HEK293 (cell line): ENCODE results near the gene NUDT3.

ENCODE experiments used
- CTCF ChIA-PET: fragments of 350-600 bp; formaldehyde crosslinking; extraction: SDS; loops from one replicate; lab custom pipeline; 2021; ENCODE audit warnings: antibody characterized with exemption; lab: Yijun Ruan, JAX
- POLR2A ChIA-PET: fragments of 300-600 bp; formaldehyde crosslinking; extraction: SDS; loops from one replicate; lab custom pipeline; 2020; ENCODE audit warnings: antibody characterized with exemption, inconsistent platforms; lab: Yijun Ruan, JAX
- H3K27ac ChIP-seq: fragments of 200-500 bp; sonication (Bioruptor generic); 2 replicates; pipeline ENCODE4 v1.5.1; 2014; ENCODE audit warnings: low read depth, low read length, control low read depth, inconsistent platforms; ENCODE audit errors: extremely low read depth
- H3K36me3 ChIP-seq, 2 experiments: fragments of 200-500 bp in 1 of 2; sonication (Bioruptor generic) in 1 of 2; 1 replicate in 1 of 2; 2 replicates in 1 of 2; pipeline ENCODE4 v1.5.1; 2014 to 2017; ENCODE audit warnings: inconsistent platforms in 2 of 2, low read length in 2 of 2; ENCODE audit not compliant: control insufficient read depth in 2 of 2, insufficient read depth in 1 of 2
- H3K4me1 ChIP-seq: fragments of 200-500 bp; sonication (Bioruptor generic); 2 replicates; pipeline ENCODE4 v1.5.1; 2014; ENCODE audit warnings: mild to moderate bottlenecking, low read length, inconsistent platforms; ENCODE audit not compliant: control insufficient read depth, insufficient read depth
- H3K4me3 ChIP-seq: 2 replicates; pipeline ENCODE4 v1.5.1; 2011; ENCODE audit warnings: low read depth, mild to moderate bottlenecking, control low read depth, low read length, moderate library complexity
- H3K9me3 ChIP-seq: fragments of 200-500 bp; sonication (Bioruptor generic); 2 replicates; pipeline ENCODE4 v1.5.1; 2014; ENCODE audit warnings: low read depth, low read length, inconsistent platforms; ENCODE audit not compliant: control insufficient read depth, insufficient read depth
- KLF9 ChIP-seq: fragments of 450-650 bp; formaldehyde crosslinking; IDR thresholded peaks from 2 replicates; pipeline ENCODE4 v1.5.1; 2016; ENCODE audit warnings: missing biosample characterization, missing genetic modification characterization, low read depth
- SCRT1 ChIP-seq: fragments of 450-650 bp; formaldehyde crosslinking; IDR thresholded peaks from 2 replicates; pipeline ENCODE4 v1.5.1; 2016; ENCODE audit warnings: missing biosample characterization, missing genetic modification characterization, borderline replicate concordance
- ZFP3 ChIP-seq: fragments of 450-650 bp; formaldehyde crosslinking; IDR thresholded peaks from 2 replicates; pipeline ENCODE4 v1.5.1; 2016; ENCODE audit warnings: low read depth, missing biosample characterization, missing genetic modification characterization
- ZFP41 ChIP-seq: fragments of 450-650 bp; formaldehyde crosslinking; IDR thresholded peaks from 2 replicates; pipeline ENCODE4 v1.5.1; 2016; ENCODE audit warnings: missing biosample characterization, missing genetic modification characterization, borderline replicate concordance
- ZNF10 ChIP-seq: fragments of 450-650 bp; formaldehyde crosslinking; IDR thresholded peaks from 2 replicates; pipeline ENCODE4 v1.5.1; 2017; ENCODE audit warnings: missing biosample characterization, missing genetic modification characterization
- ZNF114 ChIP-seq: fragments of 450-650 bp; formaldehyde crosslinking; IDR thresholded peaks from 2 replicates; pipeline ENCODE4 v1.5.0; 2017; ENCODE audit warnings: missing biosample characterization, missing genetic modification characterization
- ZNF169 ChIP-seq: fragments of 450-650 bp; formaldehyde crosslinking; IDR thresholded peaks from 2 replicates; pipeline ENCODE4 v1.5.1; 2016; ENCODE audit warnings: missing biosample characterization, missing genetic modification characterization
- ZNF19 ChIP-seq: fragments of 450-650 bp; formaldehyde crosslinking; IDR thresholded peaks from 2 replicates; pipeline ENCODE4; 2016; ENCODE audit warnings: missing biosample characterization, missing genetic modification characterization, low read depth
- ZNF2 ChIP-seq: fragments of 450-650 bp; formaldehyde crosslinking; IDR thresholded peaks from 2 replicates; pipeline ENCODE4 v1.5.1; 2016; ENCODE audit warnings: missing biosample characterization, missing genetic modification characterization
- ZNF221 ChIP-seq: fragments of 450-650 bp; formaldehyde crosslinking; IDR thresholded peaks from 2 replicates; pipeline ENCODE4 v1.5.1; 2017; ENCODE audit warnings: missing biosample characterization, missing genetic modification characterization, borderline replicate concordance
- ZNF239 ChIP-seq: fragments of 450-650 bp; formaldehyde crosslinking; IDR thresholded peaks from 2 replicates; pipeline ENCODE4 v1.5.1; 2016; ENCODE audit warnings: missing biosample characterization, missing genetic modification characterization
- ZNF416 ChIP-seq: fragments of 450-650 bp; formaldehyde crosslinking; IDR thresholded peaks from 2 replicates; pipeline ENCODE4 v1.5.1; 2016; ENCODE audit warnings: missing biosample characterization, missing genetic modification characterization
- ZNF521 ChIP-seq: fragments of 450-650 bp; formaldehyde crosslinking; IDR thresholded peaks from 2 replicates; pipeline ENCODE4 v1.5.1; 2017; ENCODE audit warnings: missing biosample characterization, mild to moderate bottlenecking, missing genetic modification characterization
- ZNF621 ChIP-seq: fragments of 450-650 bp; formaldehyde crosslinking; IDR thresholded peaks from 2 replicates; pipeline ENCODE4 v1.5.1; 2017; ENCODE audit warnings: missing biosample characterization, missing genetic modification characterization
- ZNF624 ChIP-seq: fragments of 450-650 bp; formaldehyde crosslinking; IDR thresholded peaks from 2 replicates; pipeline ENCODE4 v1.5.1; 2017; ENCODE audit warnings: missing biosample characterization, missing genetic modification characterization
- ZNF677 ChIP-seq: fragments of 450-650 bp; IDR thresholded peaks from 2 replicates; pipeline ENCODE4 v1.5.0; 2018; ENCODE audit warnings: missing biosample characterization, mild to moderate bottlenecking, missing genetic modification characterization, moderate library complexity
- TF ChIP-seq, protein P1 (sequence below): fragments of 450-650 bp; formaldehyde crosslinking; IDR thresholded peaks from 2 replicates; pipeline ENCODE4 v1.5.1; 2016; ENCODE audit warnings: missing biosample characterization, missing genetic modification characterization
- TF ChIP-seq, protein P2 (sequence below): fragments of 450-650 bp; formaldehyde crosslinking; IDR thresholded peaks from 2 replicates; pipeline ENCODE4 v1.5.1; 2016; ENCODE audit warnings: missing biosample characterization, missing genetic modification characterization
- TF ChIP-seq, protein P3 (sequence below): fragments of 450-650 bp; formaldehyde crosslinking; IDR thresholded peaks from 2 replicates; pipeline ENCODE4 v1.5.1; 2016; ENCODE audit warnings: missing biosample characterization, missing genetic modification characterization
- TF ChIP-seq, protein P4 (sequence below): fragments of 450-650 bp; formaldehyde crosslinking; IDR thresholded peaks from 2 replicates; pipeline ENCODE4 v1.5.1; 2016; ENCODE audit warnings: missing biosample characterization, missing genetic modification characterization
- TF ChIP-seq, protein P5 (sequence below): fragments of 450-650 bp; formaldehyde crosslinking; IDR thresholded peaks from 2 replicates; pipeline ENCODE4 v1.5.1; 2016; ENCODE audit warnings: missing biosample characterization, missing genetic modification characterization

NUDT3 gene

DNA sequence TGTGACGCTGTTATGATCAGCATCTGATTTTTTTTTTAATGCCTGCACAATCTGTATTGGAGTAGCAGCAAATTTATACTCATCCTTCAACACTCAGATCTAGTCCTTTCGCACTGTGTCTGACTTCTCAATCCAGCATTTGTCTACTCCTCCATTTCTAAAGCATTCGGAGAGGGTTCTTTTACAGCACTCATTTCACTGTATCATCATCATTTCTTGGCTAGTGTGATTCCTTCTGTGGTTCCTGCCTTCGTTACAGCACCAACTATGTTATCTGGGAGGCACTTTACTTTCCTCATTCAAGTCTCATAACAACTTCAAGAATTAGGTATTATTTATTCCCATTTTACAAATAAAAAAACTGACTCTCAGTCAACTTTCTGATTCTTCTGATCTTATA lies 18.0 kb downstream of the NUDT3 start (continued):
- no peak for TF ChIP-seq ZFP41 (tag by site-specific recombination)
- TF ChIP-seq, protein P1, sequence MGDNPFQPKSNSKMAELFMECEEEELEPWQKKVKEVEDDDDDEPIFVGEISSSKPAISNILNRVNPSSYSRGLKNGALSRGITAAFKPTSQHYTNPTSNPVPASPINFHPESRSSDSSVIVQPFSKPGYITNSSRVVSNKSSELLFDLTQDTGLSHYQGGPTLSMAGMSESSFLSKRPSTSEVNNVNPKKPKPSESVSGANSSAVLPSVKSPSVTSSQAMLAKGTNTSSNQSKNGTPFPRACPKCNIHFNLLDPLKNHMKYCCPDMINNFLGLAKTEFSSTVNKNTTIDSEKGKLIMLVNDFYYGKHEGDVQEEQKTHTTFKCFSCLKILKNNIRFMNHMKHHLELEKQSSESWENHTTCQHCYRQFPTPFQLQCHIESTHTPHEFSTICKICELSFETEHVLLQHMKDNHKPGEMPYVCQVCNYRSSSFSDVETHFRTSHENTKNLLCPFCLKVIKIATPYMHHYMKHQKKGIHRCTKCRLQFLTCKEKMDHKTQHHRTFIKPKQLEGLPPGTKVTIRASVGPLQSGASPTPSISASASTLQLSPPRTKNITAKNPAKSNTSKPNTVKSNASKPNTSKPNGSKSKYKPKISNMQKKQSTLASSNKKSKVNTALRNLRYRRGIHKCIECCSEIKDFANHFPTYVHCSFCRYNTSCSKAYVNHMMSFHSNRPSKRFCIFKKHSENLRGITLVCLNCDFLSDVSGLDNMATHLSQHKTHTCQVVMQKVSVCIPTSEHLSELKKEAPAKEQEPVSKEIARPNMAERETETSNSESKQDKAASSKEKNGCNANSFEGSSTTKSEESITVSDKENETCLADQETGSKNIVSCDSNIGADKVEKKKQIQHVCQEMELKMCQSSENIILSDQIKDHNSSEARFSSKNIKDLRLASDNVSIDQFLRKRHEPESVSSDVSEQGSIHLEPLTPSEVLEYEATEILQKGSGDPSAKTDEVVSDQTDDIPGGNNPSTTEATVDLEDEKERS (tag by site-specific recombination): no peak

DNA sequence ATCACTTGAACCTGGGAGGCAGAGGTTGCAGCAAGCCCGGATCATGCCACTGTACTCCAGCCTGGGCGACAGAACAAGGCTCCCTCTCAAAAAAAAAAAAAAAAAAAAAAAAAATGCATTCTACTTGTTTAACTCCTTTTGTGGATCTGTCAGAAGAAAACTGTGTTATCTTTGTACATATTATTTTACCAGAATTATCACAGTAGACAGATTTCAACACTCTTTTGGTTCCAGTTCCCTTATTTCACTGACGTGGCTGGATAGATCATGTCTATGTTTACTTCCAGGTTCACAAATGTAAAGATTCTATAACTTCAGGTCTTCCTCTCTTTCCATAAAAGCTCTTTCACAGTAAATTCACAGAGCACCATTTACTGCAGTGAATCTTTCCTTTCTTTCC lies 18.4 kb downstream of the NUDT3 start:
- TF ChIP-seq, protein P2, sequence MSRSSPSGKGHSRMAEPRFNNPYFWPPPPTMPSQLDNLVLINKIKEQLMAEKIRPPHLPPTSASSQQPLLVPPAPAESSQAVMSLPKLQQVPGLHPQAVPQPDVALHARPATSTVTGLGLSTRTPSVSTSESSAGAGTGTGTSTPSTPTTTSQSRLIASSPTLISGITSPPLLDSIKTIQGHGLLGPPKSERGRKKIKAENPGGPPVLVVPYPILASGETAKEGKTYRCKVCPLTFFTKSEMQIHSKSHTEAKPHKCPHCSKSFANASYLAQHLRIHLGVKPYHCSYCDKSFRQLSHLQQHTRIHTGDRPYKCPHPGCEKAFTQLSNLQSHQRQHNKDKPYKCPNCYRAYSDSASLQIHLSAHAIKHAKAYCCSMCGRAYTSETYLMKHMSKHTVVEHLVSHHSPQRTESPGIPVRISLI (tag by site-specific recombination): no peak
- TF ChIP-seq ZNF239 (tag by site-specific recombination) (no peak), ZNF2 (tag by site-specific recombination) (no peak), ZNF521 (no peak), ZNF624 (tag by site-specific recombination) (no peak), ZNF19 (tag by site-specific recombination) (no peak), ZNF114 (tag by site-specific recombination) (no peak), ZNF221 (no peak), ZNF169 (tag by site-specific recombination) (no peak), ZNF677 (tag by site-specific recombination) (no peak), SCRT1 (no peak), ZNF416 (no peak), ZNF621 (tag by site-specific recombination) (no peak), ZFP3 (tag by site-specific recombination) (no peak)
- TF ChIP-seq, protein P3, sequence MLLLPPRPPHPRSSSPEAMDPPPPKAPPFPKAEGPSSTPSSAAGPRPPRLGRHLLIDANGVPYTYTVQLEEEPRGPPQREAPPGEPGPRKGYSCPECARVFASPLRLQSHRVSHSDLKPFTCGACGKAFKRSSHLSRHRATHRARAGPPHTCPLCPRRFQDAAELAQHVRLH (tag by site-specific recombination): no peak
- TF ChIP-seq, protein P4, sequence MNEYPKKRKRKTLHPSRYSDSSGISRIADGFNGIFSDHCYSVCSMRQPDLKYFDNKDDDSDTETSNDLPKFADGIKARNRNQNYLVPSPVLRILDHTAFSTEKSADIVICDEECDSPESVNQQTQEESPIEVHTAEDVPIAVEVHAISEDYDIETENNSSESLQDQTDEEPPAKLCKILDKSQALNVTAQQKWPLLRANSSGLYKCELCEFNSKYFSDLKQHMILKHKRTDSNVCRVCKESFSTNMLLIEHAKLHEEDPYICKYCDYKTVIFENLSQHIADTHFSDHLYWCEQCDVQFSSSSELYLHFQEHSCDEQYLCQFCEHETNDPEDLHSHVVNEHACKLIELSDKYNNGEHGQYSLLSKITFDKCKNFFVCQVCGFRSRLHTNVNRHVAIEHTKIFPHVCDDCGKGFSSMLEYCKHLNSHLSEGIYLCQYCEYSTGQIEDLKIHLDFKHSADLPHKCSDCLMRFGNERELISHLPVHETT (tag by site-specific recombination): no peak
- Histone ChIP-seq H3K4me3 (no peak overlapping the region), H3K4me1 (peaks cover 5% of the 10 kb centered on the region), H3K9me3 (no peaks in the 10 kb centered on the region), H3K36me3 (no peaks in the 10 kb centered on the region; a peak in 1 of 3 replicates), H3K27ac (no peak overlapping the region)
- CTCF ChIA-PET: no interaction called here
- POLR2A ChIA-PET: interaction anchor here (0.7 kb wide), 1 partner anchor 47 kb away, joined by 8 read pairs; no protein-coding TSS in a partner anchor

DNA sequence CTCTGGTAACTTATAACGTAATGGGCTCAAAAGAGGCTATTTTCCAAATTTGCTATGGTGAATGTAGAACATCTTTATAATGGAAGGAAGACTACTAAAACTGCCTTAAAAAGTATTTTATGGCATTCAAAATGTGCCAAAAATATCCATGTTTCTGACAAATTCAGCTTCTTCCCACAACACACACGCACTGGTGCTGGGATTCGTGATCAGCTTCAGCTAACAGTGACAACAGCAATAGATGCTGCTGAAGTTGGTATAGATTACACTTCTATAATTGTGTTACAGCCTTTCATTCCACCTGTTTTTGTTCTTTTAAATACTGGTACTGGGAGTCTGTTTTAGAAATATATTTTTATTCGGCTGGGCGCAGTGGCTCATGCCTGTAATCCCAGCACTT lies 19.0 kb downstream of the NUDT3 start:
- Histone ChIP-seq H3K4me3 (no peak overlapping the region), H3K9me3 (no peaks in the 10 kb centered on the region), H3K4me1 (peaks cover 5% of the 10 kb centered on the region), H3K36me3 (no peaks in the 10 kb centered on the region; a peak in 1 of 3 replicates)
- ChIA-PET POLR2A (interaction anchor here (0.7 kb wide), 1 partner anchor 46 kb away, joined by 8 read pairs; no protein-coding TSS in a partner anchor), CTCF (no interaction called here)
- TF ChIP-seq ZNF10 (tag by site-specific recombination): no peak
- TF ChIP-seq, protein P5, sequence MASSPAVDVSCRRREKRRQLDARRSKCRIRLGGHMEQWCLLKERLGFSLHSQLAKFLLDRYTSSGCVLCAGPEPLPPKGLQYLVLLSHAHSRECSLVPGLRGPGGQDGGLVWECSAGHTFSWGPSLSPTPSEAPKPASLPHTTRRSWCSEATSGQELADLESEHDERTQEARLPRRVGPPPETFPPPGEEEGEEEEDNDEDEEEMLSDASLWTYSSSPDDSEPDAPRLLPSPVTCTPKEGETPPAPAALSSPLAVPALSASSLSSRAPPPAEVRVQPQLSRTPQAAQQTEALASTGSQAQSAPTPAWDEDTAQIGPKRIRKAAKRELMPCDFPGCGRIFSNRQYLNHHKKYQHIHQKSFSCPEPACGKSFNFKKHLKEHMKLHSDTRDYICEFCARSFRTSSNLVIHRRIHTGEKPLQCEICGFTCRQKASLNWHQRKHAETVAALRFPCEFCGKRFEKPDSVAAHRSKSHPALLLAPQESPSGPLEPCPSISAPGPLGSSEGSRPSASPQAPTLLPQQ: no peak
- no peak for TF ChIP-seq KLF9 (tag by site-specific recombination)
- TF ChIP-seq, all 188 proteins: peak for 0
- no peak overlapping the region for H3K27ac ChIP-seq
